HepG2 (cell line): Measurements from ENCODE around the gene MAPRE3. TPM values are rescaled to one million over a fixed set of nuclear protein-coding genes. Genes with fewer than 3 reads are reported as not detected.

Source experiments
- BCLAF1 ChIP-seq: fragments of 450-650 bp; IDR thresholded peaks from 2 replicates; pipeline ENCODE4 v1.6.1; 2017; ENCODE audit warnings: mild to moderate bottlenecking
- KDM5A ChIP-seq: fragments of 200-600 bp; sonication (generic); IDR thresholded peaks from 2 replicates; pipeline ENCODE4 v1.7.0; 2018; ENCODE audit warnings: antibody characterized with exemption, mild to moderate bottlenecking, low read length, borderline replicate concordance
- KLF16 ChIP-seq, 2 experiments: sonication (generic) in 1 of 2; formaldehyde crosslinking in 1 of 2; IDR thresholded peaks; 2 replicates each; pipeline versions ENCODE4 v1.6.1 to v1.8.0; 2016 to 2023; ENCODE audit warnings: missing genetic modification reagents in 2 of 2, missing compliant biosample characterization in 1 of 2
- MTA3 ChIP-seq: sonication (generic); formaldehyde crosslinking; IDR thresholded peaks from 2 replicates; pipeline ENCODE4 v1.4.0; 2020; ENCODE audit warnings: missing genetic modification reagents
- NFKB2 ChIP-seq: sonication (generic); formaldehyde crosslinking; IDR thresholded peaks from 2 replicates; pipeline ENCODE4 v1.4.0; 2020; ENCODE audit warnings: missing genetic modification reagents, borderline replicate concordance
- PHF5A ChIP-seq: IDR thresholded peaks from one replicate; pipeline ENCODE4 v1.6.1; 2018; ENCODE audit warnings: low read depth, missing genetic modification reagents; ENCODE audit not compliant: unreplicated experiment
- PRMT3 ChIP-seq: sonication (generic); formaldehyde crosslinking; IDR thresholded peaks from 2 replicates; pipeline ENCODE4 v1.8.1; 2022; ENCODE audit warnings: low read depth, mild to moderate bottlenecking, moderate library complexity, missing genetic modification reagents, borderline replicate concordance
- RBM39 ChIP-seq: fragments of 200-400 bp; formaldehyde crosslinking; IDR thresholded peaks from one replicate; pipeline ENCODE4 v1.6.1; 2018; ENCODE audit warnings: antibody characterized with exemption, mild to moderate bottlenecking, low read depth, low read length; ENCODE audit not compliant: poor library complexity, severe bottlenecking
- WIZ ChIP-seq: sonication (generic); formaldehyde crosslinking; IDR thresholded peaks from 2 replicates; pipeline ENCODE4 v1.5.1; 2020; ENCODE audit warnings: mild to moderate bottlenecking, missing genetic modification reagents
- XBP1 ChIP-seq: sonication (generic); formaldehyde crosslinking; IDR thresholded peaks from 2 replicates; pipeline ENCODE4 v1.5.0; 2020; ENCODE audit warnings: missing genetic modification reagents
- YEATS4 ChIP-seq: sonication (generic); formaldehyde crosslinking; IDR thresholded peaks from 2 replicates; pipeline ENCODE4 v1.4.0; 2020; ENCODE audit warnings: missing genetic modification reagents, borderline replicate concordance
- ZNF232 ChIP-seq: sonication (generic); formaldehyde crosslinking; IDR thresholded peaks from 2 replicates; pipeline ENCODE4 v1.4.0; 2020; ENCODE audit warnings: missing genetic modification reagents, borderline replicate concordance
- ZNF274 ChIP-seq: sonication (generic); formaldehyde crosslinking; IDR thresholded peaks from 2 replicates; pipeline ENCODE4 v1.5.1; 2020; ENCODE audit warnings: mild to moderate bottlenecking, missing genetic modification reagents
- ZNF33B ChIP-seq: sonication (generic); formaldehyde crosslinking; IDR thresholded peaks from 2 replicates; pipeline ENCODE4 v1.5.1; 2020; ENCODE audit warnings: mild to moderate bottlenecking, missing genetic modification reagents
- ZNF543 ChIP-seq: sonication (generic); formaldehyde crosslinking; IDR thresholded peaks from 2 replicates; pipeline ENCODE4 v1.4.0; 2020; ENCODE audit warnings: mild to moderate bottlenecking, missing genetic modification reagents
- polyA plus RNA-seq, 8 experiments: library from polyadenylated mRNA; depleted of rRNA in 3 of 8; stranded (reverse) in 7 of 8; unstranded in 1 of 8; fragments of >200 nt; fragmentation: Illumina TruSeq in 4 of 8; extraction: Trizol in 4 of 8; gene quantifications; 2 replicates each; pipeline versions ENCODE4 v1.2.1 to v1.2.3, GENCODE V29; 2011 to 2016; ENCODE audit warnings: low read depth in 4 of 8, missing spikeins in 1 of 8, mixed read lengths in 1 of 8; ENCODE audit not compliant: insufficient read depth in 1 of 8
- total RNA-seq, 5 experiments: library from RNA; depleted of rRNA; stranded (reverse); fragments of >200 nt; fragmentation: Illumina TruSeq; extraction: Trizol; gene quantifications; 2 replicates each; pipeline ENCODE4 v1.2.3, GENCODE V29; 2016; ENCODE audit warnings: low read depth in 1 of 5
- TF ChIP-seq, protein P1 (sequence below): sonication (generic); formaldehyde crosslinking; IDR thresholded peaks from 2 replicates; pipeline ENCODE4 v1.5.0; 2020; ENCODE audit warnings: missing genetic modification reagents, mild to moderate bottlenecking, borderline replicate concordance
- TF ChIP-seq, protein P2 (sequence below): sonication (generic); formaldehyde crosslinking; IDR thresholded peaks from 2 replicates; pipeline ENCODE4 v1.8.1; 2023; ENCODE audit warnings: mild to moderate bottlenecking, missing genetic modification reagents

MAPRE3 gene
- total and polyA plus RNA-seq, 2 of the 13 experiments (the other 11 are each of a cell fraction or from before 2014, with no cell fraction given), result 0.31 to 0.91 TPM

- TF ChIP-seq ZNF274 (0 out of 2 replicates have a peak, but pooled peaks have one; percentile 17), PRMT3 (CRISPR knock-in tag) (no peak; the same call in 1 of the 2 replicates), BCLAF1 (no peak), KDM5A (peak; percentile 89), ZNF543 (CRISPR knock-in tag) (no peak), PHF5A (CRISPR knock-in tag) (no peak), MTA3 (CRISPR knock-in tag) (no peak), ZNF33B (CRISPR knock-in tag) (no peak; the same call in 1 of the 2 replicates), ZNF232 (CRISPR knock-in tag) (peak; percentile 13; the same call in 1 of the 2 replicates), NFKB2 (CRISPR knock-in tag) (0 out of 2 replicates have a peak, but pooled peaks have one; percentile 18), RBM39 (peak; percentile 79), YEATS4 (CRISPR knock-in tag) (peak; percentile 99), XBP1 (CRISPR knock-in tag) (no peak), KLF16 (CRISPR knock-in tag; IDR thresholded peaks at IDR 0.05) (peak in 1 of 2 experiments; percentile 96; a peak in 3 of 4 replicates), WIZ (CRISPR knock-in tag) (no peak)
- TF ChIP-seq, protein P1, sequence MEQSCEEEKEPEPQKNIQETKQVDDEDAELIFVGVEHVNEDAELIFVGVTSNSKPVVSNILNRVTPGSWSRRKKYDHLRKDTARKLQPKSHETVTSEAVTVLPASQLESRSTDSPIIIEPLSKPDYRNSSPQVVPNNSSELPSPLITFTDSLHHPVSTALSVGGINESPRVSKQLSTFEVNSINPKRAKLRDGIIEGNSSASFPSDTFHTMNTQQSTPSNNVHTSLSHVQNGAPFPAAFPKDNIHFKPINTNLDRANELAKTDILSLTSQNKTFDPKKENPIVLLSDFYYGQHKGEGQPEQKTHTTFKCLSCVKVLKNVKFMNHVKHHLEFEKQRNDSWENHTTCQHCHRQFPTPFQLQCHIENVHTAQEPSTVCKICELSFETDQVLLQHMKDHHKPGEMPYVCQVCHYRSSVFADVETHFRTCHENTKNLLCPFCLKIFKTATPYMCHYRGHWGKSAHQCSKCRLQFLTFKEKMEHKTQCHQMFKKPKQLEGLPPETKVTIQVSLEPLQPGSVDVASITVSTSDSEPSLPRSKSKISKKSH (CRISPR knock-in tag), result peak; percentile 57; the same call in 1 of the 2 replicates
- TF ChIP-seq, protein P2, sequence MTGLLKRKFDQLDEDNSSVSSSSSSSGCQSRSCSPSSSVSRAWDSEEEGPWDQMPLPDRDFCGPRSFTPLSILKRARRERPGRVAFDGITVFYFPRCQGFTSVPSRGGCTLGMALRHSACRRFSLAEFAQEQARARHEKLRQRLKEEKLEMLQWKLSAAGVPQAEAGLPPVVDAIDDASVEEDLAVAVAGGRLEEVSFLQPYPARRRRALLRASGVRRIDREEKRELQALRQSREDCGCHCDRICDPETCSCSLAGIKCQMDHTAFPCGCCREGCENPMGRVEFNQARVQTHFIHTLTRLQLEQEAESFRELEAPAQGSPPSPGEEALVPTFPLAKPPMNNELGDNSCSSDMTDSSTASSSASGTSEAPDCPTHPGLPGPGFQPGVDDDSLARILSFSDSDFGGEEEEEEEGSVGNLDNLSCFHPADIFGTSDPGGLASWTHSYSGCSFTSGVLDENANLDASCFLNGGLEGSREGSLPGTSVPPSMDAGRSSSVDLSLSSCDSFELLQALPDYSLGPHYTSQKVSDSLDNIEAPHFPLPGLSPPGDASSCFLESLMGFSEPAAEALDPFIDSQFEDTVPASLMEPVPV (CRISPR knock-in tag), result no peak
Measured at GRCh38 chr2:27071277-27071989, 101.0 kb downstream of the MAPRE3 start, which contains the start of gene OST4 (continued).
